ENCODE measurements around the gene DUSP15.

DNA sequence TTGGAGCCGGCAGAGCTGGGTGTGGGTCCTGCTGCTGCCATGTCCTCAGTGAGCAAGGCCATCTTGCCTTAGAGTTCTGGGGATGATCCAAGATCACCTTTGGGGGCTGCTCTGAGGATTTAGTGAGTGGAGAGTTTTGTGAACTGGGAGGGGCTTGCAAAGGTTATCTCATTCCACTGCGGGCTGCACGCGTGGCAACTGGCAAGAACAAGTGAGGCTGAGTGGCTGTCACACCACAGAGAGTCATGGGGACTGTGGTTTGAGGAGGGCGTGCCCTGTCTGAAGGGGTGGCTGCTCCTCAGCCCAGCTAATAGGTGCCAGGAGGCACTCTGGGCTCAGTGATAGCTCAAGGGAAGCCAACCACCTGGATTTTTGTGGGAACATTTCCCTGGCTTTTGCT lies 37.7 kb upstream of the DUSP15 start:
- no peak for TF ChIP-seq EZH2phosphoT487 (IDR thresholded peaks at IDR 0.05; ENCODE audit: borderline replicate concordance, low read length)
- TF ChIP-seq, protein P1, sequence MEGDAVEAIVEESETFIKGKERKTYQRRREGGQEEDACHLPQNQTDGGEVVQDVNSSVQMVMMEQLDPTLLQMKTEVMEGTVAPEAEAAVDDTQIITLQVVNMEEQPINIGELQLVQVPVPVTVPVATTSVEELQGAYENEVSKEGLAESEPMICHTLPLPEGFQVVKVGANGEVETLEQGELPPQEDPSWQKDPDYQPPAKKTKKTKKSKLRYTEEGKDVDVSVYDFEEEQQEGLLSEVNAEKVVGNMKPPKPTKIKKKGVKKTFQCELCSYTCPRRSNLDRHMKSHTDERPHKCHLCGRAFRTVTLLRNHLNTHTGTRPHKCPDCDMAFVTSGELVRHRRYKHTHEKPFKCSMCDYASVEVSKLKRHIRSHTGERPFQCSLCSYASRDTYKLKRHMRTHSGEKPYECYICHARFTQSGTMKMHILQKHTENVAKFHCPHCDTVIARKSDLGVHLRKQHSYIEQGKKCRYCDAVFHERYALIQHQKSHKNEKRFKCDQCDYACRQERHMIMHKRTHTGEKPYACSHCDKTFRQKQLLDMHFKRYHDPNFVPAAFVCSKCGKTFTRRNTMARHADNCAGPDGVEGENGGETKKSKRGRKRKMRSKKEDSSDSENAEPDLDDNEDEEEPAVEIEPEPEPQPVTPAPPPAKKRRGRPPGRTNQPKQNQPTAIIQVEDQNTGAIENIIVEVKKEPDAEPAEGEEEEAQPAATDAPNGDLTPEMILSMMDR (conservative IDR thresholded peaks at IDR 0.05; ENCODE audit: low read depth, low read length) = no peak
